Choroid plexus epithelial cell (primary cell): ENCODE measurements around the gene ISCA2.
"Not testable (repeated sequence)": the region's sequence is repeated elsewhere in the genome, so short reads cannot be mapped to it uniquely, and the experiment has no call there.

Experiments used
- DNase-seq: peaks from one replicate; pipeline ENCODE4 v3.0.0-alpha.2; 2010; ENCODE audit warnings: low read depth
- H3K4me3 ChIP-seq: 2 replicates; pipeline ENCODE4 v1.5.1; 2011; ENCODE audit warnings: low read depth, mild to moderate bottlenecking, control low read depth, low read length, moderate library complexity
- CTCF ChIP-seq: conservative IDR thresholded peaks from 2 replicates; pipeline ENCODE4 v1.5.1; 2011; ENCODE audit warnings: low read depth, mild to moderate bottlenecking, control low read depth, inconsistent platforms, low read length, moderate library complexity

The ISCA2 gene

GRCh38 chr14:74493343-74494261, at the start of gene ISCA2:
ISCA2 (plus strand) TSS chr14:74493765; CDS start chr14:74493775, 10 bp downstream.
- DNase-seq: peak; percentile 99
- H3K4me3 ChIP-seq: peak within 1 kb of the TSS; percentile 92
- no peak for TF ChIP-seq CTCF

GRCh38 chr14:74444866-74445265, 48.7 kb upstream of the ISCA2 start:
- H3K4me3 ChIP-seq: no peak overlapping the region
- no peak for TF ChIP-seq CTCF
- no peak for DNase-seq

GRCh38 chr14:74454397-74454796, 39.2 kb upstream of the ISCA2 start:
- DNase-seq, H3K4me3 ChIP-seq: not testable (repeated sequence)

- no peak for DNase-seq
- TF ChIP-seq CTCF: no peak
- H3K4me3 ChIP-seq: no peak overlapping the region
These were observed 36.6 kb upstream of the ISCA2 start for GRCh38 chr14:74456684-74457564.

- TF ChIP-seq CTCF: no peak
- DNase-seq: no peak
- H3K4me3 ChIP-seq: no peak overlapping the region
These were observed 36.0 kb upstream of the ISCA2 start for GRCh38 chr14:74457565-74457895.

GRCh38 chr14:74459289-74459946, 34.1 kb upstream of the ISCA2 start:
- H3K4me3 ChIP-seq: no peak overlapping the region
- DNase-seq: peak; percentile 74
- peak; percentile 85 for TF ChIP-seq CTCF

GRCh38 chr14:74459976-74460375, 33.6 kb upstream of the ISCA2 start:
- DNase-seq: no peak
- no peak for TF ChIP-seq CTCF
- no peak overlapping the region for H3K4me3 ChIP-seq
